HepG2 (cell line): Measurements from ENCODE around the gene NEU4. TPM values are rescaled to one million over a fixed set of nuclear protein-coding genes. Genes with fewer than 3 reads are reported as not detected.
A peak's percentile ranks its signal among the peaks of the same experiment; 100 is the strongest.

Experiments
- CCDC6 ChIP-seq: sonication (generic); formaldehyde crosslinking; IDR thresholded peaks from 2 replicates; pipeline ENCODE4 v1.8.1; 2022; ENCODE audit warnings: mild to moderate bottlenecking, missing genetic modification reagents, moderate library complexity
- CHD4 ChIP-seq: fragments of 200-600 bp; sonication (generic); IDR thresholded peaks from 2 replicates; pipeline ENCODE4 v1.7.0; 2017; ENCODE audit warnings: mild to moderate bottlenecking, low read length, borderline replicate concordance
- HIC2 ChIP-seq: sonication (generic); formaldehyde crosslinking; IDR thresholded peaks from 2 replicates; pipeline ENCODE4 v1.9.0; 2022; ENCODE audit warnings: low read depth, missing genetic modification reagents
- HMG20A ChIP-seq: IDR thresholded peaks from 2 replicates; pipeline ENCODE4 v1.6.1; 2016; ENCODE audit warnings: borderline replicate concordance
- KAT7 ChIP-seq: IDR thresholded peaks from 2 replicates; pipeline ENCODE4 v1.6.1; 2018; ENCODE audit warnings: borderline replicate concordance, missing compliant biosample characterization
- KDM1A ChIP-seq: IDR thresholded peaks from 2 replicates; pipeline ENCODE4 v1.6.1; 2016; ENCODE audit warnings: missing compliant biosample characterization
- MAFK ChIP-seq, 2 experiments: IDR thresholded peaks in 1 of 2; conservative IDR thresholded peaks in 1 of 2; 2 replicates each; pipeline ENCODE4 v1.6.1; 2011; ENCODE audit warnings: improper control_type of control experiment in 2 of 2, low read length in 2 of 2
- NFKB2 ChIP-seq: sonication (generic); formaldehyde crosslinking; IDR thresholded peaks from 2 replicates; pipeline ENCODE4 v1.4.0; 2020; ENCODE audit warnings: missing genetic modification reagents, borderline replicate concordance
- ONECUT2 ChIP-seq: sonication (generic); formaldehyde crosslinking; IDR thresholded peaks from 2 replicates; pipeline ENCODE4 v1.4.0; 2020; ENCODE audit warnings: missing genetic modification reagents
- RBAK ChIP-seq: sonication (generic); formaldehyde crosslinking; IDR thresholded peaks from 2 replicates; pipeline ENCODE4 v1.5.1; 2020; ENCODE audit warnings: mild to moderate bottlenecking, missing genetic modification reagents
- RELA ChIP-seq: sonication (generic); formaldehyde crosslinking; IDR thresholded peaks from 2 replicates; pipeline ENCODE4 v1.4.0; 2020; ENCODE audit warnings: missing genetic modification reagents
- SIX1 ChIP-seq: sonication (generic); formaldehyde crosslinking; IDR thresholded peaks from 2 replicates; pipeline ENCODE4 v1.4.0; 2020; ENCODE audit warnings: missing genetic modification reagents, borderline replicate concordance
- SRSF9 ChIP-seq: fragments of 200-400 bp; formaldehyde crosslinking; IDR thresholded peaks from 2 replicates; pipeline ENCODE4 v1.6.1; 2018; ENCODE audit warnings: borderline replicate concordance, mild to moderate bottlenecking, low read depth, low read length; ENCODE audit not compliant: insufficient read depth, poor library complexity, severe bottlenecking
- TCF12 ChIP-seq, 2 experiments: fragments of 450-650 bp in 1 of 2; sonication (generic) in 1 of 2; formaldehyde crosslinking in 1 of 2; IDR thresholded peaks; 2 replicates each; pipeline versions ENCODE4 v1.6.1 to v1.8.0; 2017 to 2022; ENCODE audit warnings: antibody characterized with exemption in 1 of 2, mild to moderate bottlenecking in 1 of 2, missing genetic modification reagents in 1 of 2, moderate library complexity in 1 of 2
- TSC22D2 ChIP-seq: sonication (generic); formaldehyde crosslinking; IDR thresholded peaks from 2 replicates; pipeline ENCODE4 v1.5.1; 2020; ENCODE audit warnings: missing genetic modification reagents, mild to moderate bottlenecking, borderline replicate concordance
- U2AF1 ChIP-seq: fragments of 200-400 bp; formaldehyde crosslinking; optimal IDR thresholded peaks from 2 replicates; pipeline ENCODE3; 2017; ENCODE audit warnings: mild to moderate bottlenecking, low read depth, low read length
- ZBTB8A ChIP-seq: sonication (generic); formaldehyde crosslinking; IDR thresholded peaks from 2 replicates; pipeline ENCODE4 v1.4.0; 2020; ENCODE audit warnings: mild to moderate bottlenecking, low read depth, missing genetic modification reagents, borderline replicate concordance
- ZFAT ChIP-seq: sonication (generic); formaldehyde crosslinking; conservative IDR thresholded peaks from 2 replicates; pipeline ENCODE4 v1.8.1; 2023; ENCODE audit warnings: missing genetic modification reagents, inconsistent platforms
- ZNF367 ChIP-seq: sonication (generic); formaldehyde crosslinking; IDR thresholded peaks from 2 replicates; pipeline ENCODE4 v1.4.0; 2020; ENCODE audit warnings: missing genetic modification reagents, borderline replicate concordance
- ZNF75D ChIP-seq: sonication (generic); formaldehyde crosslinking; IDR thresholded peaks from 2 replicates; pipeline ENCODE4 v1.8.1; 2023; ENCODE audit warnings: missing genetic modification reagents, mild to moderate bottlenecking, borderline replicate concordance
- ZXDC ChIP-seq: sonication (generic); formaldehyde crosslinking; IDR thresholded peaks from 2 replicates; pipeline ENCODE4 v1.5.0; 2020; ENCODE audit warnings: mild to moderate bottlenecking, missing genetic modification reagents
- polyA plus RNA-seq, 8 experiments: library from polyadenylated mRNA; depleted of rRNA in 3 of 8; stranded (reverse) in 7 of 8; unstranded in 1 of 8; fragments of >200 nt; fragmentation: Illumina TruSeq in 4 of 8; extraction: Trizol in 4 of 8; gene quantifications; 2 replicates each; pipeline versions ENCODE4 v1.2.1 to v1.2.3, GENCODE V29; 2011 to 2016; ENCODE audit warnings: low read depth in 4 of 8, missing spikeins in 1 of 8, mixed read lengths in 1 of 8; ENCODE audit not compliant: insufficient read depth in 1 of 8
- total RNA-seq, 5 experiments: library from RNA; depleted of rRNA; stranded (reverse); fragments of >200 nt; fragmentation: Illumina TruSeq; extraction: Trizol; gene quantifications; 2 replicates each; pipeline ENCODE4 v1.2.3, GENCODE V29; 2016; ENCODE audit warnings: low read depth in 1 of 5

Gene NEU4
- total and polyA plus RNA-seq, 2 of the 13 experiments (the other 11 are each of a cell fraction or from before 2014, with no cell fraction given) = 53.5 to 107 TPM

- TF ChIP-seq ZNF367 (CRISPR knock-in tag) (no peak), ZXDC (CRISPR knock-in tag) (0 out of 2 replicates have a peak, but pooled peaks have one; percentile 59), RELA (CRISPR knock-in tag) (0 out of 2 replicates have a peak, but pooled peaks have one; percentile 30), CCDC6 (CRISPR knock-in tag) (no peak; the same call in 1 of the 2 replicates), U2AF1 (peak; percentile 58), KAT7 (CRISPR knock-in tag) (peak; percentile 17; the same call in 1 of the 2 replicates), MAFK (conservative IDR thresholded peaks at IDR 0.05 in 1 of 2, IDR thresholded peaks at IDR 0.05 in 1 of 2; ENCODE audit: low read length in 2 of 2) (no peak), TCF12 (IDR thresholded peaks at IDR 0.05) (no peak), TCF12 (CRISPR knock-in tag; IDR thresholded peaks at IDR 0.05) (no peak; the same call in 1 of the 2 replicates), ZBTB8A (CRISPR knock-in tag) (no peak; the same call in 1 of the 2 replicates), ZNF75D (CRISPR knock-in tag) (no peak), TSC22D2 (CRISPR knock-in tag) (no peak; the same call in 1 of the 2 replicates), CHD4 (no peak), SIX1 (no peak), KDM1A (no peak), HMG20A (CRISPR knock-in tag) (no peak), SRSF9 (no peak), NFKB2 (peak; percentile 64; the same call in 1 of the 2 replicates), HIC2 (CRISPR knock-in tag) (peak; percentile 100), ONECUT2 (CRISPR knock-in tag) (no peak), RBAK (CRISPR knock-in tag) (no peak), ZFAT (CRISPR knock-in tag) (no peak)
Observed at GRCh38 chr2:241773511-241774418, 35.2 kb upstream of the NEU4 start (continued).
